HG03565 (cell line): Measurements from ENCODE around the gene RTKN2.
A peak's percentile ranks its signal among the peaks of the same experiment; 100 is the strongest.

Source experiments
- ATAC-seq: cut with Tn5 transposase; IDR thresholded peaks from one replicate; pipeline ENCODE4 v1.9.1; 2021; ENCODE audit warnings: mild to moderate bottlenecking, moderate library complexity; ENCODE audit not compliant: unreplicated experiment

The RTKN2 gene

DNA sequence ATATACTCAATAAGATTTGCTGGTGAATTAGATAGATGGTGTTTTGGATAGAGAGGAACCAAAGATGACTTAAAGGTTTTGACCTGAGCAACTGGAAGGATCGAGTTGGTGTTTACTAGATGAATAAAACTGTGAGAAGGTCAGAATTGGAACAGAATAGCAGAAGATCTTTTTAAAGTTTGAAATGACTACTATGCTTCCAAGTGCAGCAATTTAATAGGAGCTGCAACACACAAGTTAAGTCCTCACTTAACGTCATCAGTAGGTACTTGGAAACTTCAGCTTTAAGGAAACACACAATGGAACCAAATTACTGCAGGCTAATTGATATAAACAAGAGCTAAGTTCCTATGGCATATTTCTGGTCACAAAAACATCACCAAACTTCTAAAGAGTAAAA lies 86.5 kb downstream of the RTKN2 start:
- ATAC-seq, result no peak

DNA sequence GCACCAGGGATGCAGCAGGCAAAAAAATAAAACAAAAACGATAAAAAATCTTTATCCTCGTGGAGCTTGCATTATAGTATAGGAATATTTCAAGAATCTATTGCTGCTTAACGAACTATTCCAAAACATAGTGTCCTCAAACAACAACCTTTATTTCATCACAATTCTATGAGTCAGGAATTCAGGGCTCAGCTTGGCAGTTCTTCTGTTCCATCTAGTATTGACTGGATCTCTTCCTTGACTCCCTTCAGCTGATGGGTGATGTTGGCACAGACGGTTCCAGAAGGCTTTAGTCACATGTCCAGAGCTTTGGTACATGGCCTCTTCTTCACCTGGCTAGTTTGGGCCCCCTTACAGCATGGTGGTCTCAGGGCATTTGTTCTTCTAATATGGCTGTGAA lies 88.0 kb downstream of the RTKN2 start:
- ATAC-seq, result no peak

DNA sequence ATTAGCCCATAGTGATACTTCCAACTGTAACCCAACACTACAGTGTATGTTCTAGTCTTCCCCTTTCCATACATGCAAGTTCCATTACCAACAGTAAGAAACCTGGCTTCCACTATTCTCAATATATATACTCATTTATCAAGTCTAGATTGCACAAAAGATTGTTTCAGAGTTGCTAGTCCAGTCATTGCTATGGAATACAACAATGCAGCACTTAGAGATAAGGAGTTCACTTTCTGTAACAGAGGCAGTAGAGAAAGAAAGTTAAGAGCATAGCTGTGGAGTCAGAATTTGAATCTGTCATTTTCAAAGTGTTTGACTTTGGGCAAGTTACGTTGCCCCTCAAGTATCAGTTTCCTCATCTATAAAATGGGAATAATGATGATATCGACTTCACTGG lies 90.1 kb downstream of the RTKN2 start:
- ATAC-seq, result no peak

DNA sequence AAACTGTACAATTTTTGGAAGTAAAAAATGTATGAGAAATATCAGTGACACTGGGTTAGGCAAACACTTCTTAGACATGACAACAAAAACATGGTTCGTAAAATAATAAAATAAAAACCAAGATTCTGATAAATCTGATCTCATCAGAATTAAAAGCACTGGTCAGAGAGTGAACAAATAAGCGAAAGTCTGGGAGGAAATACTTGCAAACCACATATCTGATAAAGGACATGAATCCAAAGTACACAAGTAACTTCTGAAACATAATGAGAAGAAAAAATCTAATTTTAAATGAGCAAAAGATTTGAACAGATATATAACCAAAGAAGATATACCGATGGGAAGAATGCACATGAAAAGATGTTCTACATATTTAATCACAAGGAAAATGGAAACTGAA lies 91.5 kb downstream of the RTKN2 start:
- no peak for ATAC-seq

DNA sequence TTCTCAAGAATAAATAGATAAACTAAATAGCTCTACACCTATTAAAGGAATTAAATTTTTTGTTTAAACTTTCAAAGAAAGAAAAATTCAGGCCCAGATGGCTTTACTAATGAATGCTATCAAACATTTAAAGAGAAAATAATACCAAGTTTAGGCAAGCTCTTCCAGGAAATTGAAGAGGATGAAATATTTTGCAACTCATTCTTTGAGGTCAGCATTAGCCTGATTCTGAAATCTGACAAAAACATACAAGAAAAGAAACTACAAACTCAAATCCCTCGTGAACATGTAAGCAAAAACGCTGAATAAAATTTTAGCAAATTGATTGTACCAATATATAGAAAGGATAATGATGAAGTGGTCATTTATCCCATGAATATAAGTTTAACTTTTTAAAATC lies 93.4 kb downstream of the RTKN2 start:
- no peak for ATAC-seq

DNA sequence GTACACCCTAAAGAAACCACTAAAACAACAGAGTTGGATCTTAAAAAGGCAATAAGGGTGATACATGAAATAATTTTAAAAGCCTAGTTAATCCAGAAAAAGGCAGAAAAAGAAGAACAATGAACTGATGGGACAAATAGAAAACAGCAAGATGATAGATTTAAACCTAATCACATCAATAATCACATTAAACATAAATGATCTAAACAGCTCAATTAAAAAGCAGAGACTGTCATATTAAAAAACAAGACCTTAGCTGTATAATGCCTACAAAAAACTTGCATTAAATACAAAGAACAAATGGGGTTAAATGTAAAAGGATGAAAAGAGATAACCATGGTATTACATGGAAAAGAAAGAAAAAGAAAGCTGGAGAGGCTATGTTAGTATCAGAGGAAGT lies 96.2 kb downstream of the RTKN2 start:
- ATAC-seq, result no peak

DNA sequence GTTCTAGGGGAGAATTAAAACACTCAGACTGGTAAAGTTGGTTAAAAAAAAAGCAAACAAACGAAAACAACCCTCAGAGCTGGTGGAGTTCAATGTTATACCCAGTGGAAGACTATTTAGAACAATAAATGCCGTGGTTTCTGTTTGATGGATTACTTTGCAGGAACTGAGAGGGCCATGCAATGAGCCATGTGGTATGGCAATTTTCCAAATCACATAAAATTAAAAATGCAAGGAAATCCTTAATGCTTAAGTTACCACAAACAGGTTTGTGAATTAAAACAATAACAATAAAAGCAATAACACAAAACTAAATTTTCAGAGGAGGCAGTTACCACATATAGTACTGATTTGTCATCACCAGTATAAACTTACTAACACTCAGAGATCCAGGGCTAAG lies 96.9 kb downstream of the RTKN2 start:
- no peak for ATAC-seq

DNA sequence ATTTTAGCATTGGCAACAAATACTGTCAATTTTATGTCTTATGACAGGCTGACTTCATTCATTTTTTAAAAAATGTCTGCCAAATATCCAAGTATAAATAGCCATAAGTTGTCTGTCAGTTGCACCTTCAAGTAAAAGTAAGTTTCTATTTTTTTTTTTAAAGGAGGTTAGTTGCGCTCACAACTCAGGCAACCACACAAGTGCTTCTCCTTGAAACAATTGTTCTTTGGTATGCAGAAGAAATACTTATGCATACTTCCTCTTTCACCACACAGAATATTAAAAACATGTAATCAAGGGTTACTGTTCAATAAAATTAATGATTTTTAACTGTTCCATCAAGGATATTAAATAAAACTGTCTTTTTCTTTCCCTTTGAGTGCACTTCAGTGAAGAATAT lies 97.9 kb downstream of the RTKN2 start:
- no peak for ATAC-seq

DNA sequence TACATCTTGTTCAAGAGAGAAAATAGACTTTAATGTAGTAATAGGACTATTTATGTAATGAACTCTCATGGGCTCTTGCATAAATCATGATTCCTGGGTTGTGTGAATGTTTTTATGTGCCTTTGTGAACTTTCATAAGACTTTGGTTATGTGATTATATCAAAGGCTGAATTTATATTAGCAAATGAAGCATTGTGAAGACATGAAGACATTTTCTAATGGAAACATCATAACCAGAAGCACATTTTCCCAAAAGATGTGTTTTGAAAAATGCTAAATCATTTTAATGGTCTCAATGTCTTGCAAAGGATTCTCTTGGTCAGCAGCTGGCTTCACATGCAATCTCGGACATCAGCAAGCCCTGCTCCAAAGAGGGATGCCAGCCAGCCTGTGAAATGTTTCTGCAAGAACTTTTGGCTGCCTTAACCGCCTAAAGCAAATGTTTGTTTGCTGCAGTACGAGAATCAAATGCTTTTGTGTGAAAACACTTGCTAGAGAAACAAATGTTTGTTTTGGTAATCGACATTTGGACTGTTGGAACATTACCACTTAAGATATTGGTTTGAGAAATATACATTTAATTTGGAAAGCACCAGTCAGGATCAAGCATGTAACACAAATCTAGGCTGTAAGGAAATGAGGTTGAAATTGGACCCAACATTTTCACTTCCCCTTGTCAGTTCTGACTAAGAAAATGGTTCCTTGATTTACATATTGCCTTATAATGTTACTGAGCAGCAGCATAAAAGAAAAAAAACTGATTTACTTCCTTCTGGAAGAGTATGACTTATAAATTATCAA lies 102.1 kb downstream of the RTKN2 start:
- peak; percentile 99 for ATAC-seq

DNA sequence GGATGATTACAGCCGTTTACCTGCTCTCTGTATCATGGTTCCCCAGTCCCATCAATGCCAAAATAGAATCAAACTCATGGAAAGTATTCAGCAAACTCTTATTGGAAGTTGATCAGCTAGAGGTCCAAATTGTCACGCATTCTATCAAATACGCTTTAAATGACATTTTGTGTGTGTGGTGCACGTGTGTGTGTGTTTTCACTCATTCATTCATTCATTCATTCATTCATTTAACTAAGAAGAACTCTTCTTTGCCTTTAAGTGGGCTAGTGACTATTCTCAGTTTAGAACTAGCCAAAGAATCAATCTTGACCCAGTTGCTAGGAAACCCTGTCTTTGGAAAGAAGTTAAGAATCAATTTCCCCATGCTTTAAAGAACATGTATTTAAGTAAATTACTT lies 102.8 kb downstream of the RTKN2 start:
- ATAC-seq, result no peak

DNA sequence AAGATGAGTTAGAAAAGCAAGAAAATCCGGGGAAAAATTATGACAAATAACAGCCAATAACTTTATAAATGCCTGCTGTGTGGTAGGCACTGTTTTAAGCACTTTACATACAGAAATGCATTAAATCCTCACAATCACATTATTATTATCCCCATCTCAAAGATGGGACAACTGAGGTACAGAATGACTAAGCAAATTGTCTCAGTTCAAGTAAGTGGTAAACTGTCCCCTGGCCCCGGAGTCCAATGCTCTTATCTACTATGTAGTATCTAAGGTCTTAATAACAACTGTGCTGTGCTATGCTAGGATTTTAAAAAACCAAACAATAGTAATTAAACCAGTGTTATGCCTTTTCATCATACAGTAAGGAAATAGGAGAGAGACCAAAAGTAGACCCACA lies 105.6 kb downstream of the RTKN2 start:
- ATAC-seq, result no peak

DNA sequence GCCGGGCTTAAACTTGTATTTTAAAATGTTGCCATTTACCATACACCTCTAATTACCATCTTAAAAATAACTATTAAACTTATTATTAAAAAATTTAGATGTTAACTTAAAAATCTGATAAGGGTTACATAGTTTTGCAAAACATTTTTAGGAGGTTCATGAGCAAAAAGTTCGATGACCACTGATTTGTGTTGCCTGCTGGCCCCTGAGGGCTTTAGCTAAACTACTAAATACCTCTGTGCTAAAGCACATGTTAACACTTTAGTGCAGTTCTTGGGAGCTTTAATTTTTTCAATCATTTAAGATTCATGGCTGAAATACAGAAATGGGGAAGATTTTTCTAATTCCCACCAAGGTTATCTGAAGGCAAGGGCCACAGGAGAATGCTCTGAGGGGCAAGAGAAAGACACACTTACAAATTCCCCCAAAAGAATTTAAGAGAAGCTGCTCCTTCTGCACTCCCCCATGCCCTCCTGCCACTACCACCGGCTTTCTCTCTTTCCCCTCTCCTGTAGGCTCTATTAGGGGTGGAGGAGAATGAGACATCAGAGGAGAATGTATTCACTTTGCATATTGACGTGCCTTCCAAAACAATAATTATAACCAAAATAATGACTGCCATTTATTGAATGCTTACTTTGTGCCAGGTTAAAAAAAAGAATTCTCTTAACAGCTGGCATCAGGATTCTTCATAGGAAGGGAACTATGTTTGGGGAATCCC lies 106.2 kb downstream of the RTKN2 start:
- no peak for ATAC-seq

DNA sequence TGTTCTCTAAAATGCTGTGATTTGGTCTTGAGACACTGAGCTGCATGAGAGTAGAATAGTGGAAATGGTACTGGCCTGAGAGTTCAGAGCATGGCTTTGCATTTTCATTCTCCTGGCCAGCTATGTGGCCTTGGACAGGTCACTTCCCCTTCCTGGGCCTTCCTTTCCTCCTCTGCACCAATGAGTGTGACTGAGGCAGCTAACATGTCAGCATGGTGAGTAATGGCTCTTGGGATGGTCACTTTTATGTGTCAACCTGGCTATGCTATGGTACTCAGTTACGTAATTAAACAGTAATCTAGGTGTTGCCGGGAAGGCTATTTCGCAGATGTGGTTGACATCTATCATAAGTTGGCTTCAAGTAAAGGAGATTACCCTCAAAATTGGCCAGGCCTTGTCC lies 109.3 kb downstream of the RTKN2 start:
- ATAC-seq, result no peak

DNA sequence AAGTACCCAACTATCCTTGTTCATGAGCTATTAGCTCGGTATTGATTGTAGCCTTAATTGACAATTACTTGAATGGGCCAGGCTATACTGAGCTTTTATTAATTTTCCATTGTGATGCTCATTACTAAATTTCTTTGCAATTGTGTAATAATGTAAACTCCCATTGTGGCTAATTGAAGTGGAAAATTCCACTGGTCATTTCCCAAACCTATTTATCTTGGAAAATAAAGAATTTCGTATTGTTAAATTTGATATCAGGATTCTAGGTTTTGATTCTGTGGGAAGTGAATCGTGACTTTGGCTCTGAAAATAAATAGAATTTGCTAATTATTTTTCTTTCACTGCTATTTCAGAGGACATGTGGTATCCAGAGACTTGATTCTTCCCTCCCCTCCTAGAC lies 111.0 kb downstream of the RTKN2 start:
- no peak for ATAC-seq

DNA sequence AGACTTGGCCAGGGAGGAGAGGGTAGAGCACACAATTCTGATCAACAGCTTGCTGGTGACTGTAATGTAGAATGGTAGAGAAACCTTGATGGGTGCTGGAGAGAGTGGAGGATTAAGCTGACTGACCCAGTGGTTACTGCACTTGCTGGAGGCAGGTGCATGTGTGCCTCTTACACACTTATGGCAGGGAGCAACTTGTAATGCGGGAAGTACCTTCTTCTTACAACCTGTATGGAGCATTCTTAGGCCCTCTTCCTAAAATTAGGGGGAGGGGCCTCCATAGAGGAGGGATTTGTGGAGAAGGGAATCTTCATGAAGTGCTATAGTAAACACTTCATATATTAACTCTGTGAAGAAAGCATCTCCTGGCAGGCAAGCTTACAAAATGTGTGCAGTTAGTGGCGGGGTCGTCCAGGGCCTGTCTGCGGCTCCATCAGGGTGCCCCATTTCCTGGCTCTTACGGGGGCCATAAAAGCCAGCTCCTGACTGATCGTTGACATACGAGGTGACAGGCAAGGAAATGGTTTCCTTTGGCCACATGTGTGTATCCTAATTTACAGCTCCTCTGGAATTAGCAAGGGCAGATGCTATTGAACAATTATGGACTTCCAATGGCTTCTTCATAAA lies 113.5 kb downstream of the RTKN2 start:
- ATAC-seq, result no peak

DNA sequence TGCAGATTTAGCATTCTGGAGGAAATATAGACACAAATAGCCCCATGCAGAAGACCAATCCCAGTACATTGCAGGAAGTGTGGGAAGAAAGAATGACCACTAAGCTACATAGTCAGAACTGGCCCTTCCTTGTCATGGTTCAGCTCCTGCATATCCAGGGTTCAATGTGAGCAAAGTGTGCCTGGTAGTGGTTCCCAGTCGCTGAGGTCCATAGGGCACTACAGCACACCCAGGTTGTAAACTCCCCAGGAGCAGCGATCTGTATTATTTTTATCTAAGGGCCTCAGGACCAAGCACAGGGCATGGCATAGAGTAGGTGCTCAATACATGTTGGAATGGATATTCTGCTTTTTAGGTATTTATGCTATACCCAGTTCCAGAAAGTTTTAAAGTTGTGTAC lies 114.4 kb downstream of the RTKN2 start:
- no peak for ATAC-seq

DNA sequence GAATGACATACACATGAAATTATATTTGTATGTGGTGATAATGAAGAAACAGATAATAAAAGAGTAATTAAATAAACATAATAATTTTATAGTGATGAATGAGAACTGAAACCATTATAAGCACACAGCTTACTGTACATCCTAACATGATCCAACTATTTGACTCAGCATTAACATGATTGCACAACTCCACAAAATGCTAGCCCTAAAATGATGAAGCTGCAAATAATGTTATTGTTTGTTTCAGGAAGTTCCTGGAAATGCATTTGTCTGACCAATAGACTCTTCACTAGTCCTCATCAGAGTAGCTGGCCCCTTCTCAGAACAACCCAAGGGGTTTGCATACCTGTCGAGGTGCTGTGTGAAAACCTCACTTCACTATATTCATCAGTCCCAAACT lies 115.5 kb downstream of the RTKN2 start:
- ATAC-seq, result no peak

DNA sequence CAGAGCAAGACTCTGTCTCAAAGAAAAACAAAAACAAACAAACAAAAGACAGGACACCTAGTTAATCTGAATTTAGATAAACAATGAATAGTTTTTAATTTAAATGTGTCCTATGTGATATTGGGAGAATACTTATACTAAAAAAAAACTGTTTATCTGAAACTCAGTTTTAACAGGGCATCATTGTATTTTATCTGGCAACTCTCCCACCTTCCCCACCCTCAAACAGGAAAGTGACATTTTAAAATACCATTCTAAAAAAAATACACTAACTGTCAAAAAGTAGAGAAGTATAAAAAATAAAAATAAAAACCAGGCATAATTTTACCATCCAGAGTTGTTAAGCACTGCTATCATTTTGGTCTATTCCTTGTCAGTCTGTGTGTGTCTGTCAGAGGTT lies 119.0 kb downstream of the RTKN2 start:
- no peak for ATAC-seq

DNA sequence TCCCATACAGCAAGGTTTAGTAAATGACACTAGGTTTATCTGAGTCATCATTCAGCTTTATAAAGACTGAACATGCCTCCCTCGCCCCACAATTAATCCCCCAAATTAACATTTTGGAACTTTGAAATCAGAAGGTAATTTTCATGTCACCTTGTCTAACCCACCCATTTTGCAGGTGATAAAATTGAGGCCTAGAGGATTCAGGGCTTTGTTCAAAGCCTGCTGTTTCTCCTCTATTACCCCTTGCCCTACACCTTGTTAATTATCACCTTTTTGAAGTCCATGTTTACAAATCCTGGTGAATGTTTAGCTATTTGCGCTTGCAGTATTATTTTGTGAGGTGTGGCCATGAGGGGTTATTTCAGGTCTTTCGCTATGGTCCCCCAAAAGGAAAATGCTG lies 120.5 kb downstream of the RTKN2 start:
- no peak for ATAC-seq

DNA sequence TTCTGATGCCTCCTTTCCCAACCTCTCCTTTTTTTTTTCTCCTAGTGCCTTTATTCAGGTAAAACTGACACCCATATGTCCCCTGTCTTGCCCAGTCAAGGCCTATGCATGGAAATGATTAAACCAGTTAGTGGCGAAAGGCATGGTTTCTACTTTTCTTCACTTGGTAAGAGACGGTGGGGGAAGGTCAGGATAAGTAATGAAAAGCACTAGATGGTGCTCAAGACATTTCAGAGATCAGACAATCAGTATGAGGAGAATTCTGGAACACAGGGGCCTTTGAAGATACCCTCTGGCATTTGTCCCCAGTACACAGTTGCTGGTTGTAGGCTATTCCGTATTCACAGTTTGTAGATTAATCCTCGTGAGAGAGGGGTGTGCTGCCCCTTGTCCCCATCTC lies 121.2 kb downstream of the RTKN2 start:
- no peak for ATAC-seq

DNA sequence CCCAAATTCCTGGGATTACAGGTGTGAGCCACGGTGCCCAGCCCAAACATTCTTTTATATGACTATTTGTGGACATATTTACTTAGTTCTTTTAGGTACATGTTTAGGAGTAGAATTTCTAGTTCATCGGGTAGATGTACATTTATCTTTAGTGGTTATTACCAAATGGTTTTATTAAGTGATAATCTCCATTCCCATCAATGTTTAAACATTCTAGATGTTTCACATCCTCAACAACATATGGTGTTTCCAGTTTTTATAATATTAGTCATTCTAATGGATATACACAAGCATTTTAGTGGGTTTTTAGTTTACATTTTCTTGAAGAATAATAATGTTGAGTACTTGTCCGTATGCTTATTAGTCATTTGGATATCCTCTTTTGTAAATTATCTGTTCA lies 131.7 kb downstream of the RTKN2 start:
- ATAC-seq, result no peak

DNA sequence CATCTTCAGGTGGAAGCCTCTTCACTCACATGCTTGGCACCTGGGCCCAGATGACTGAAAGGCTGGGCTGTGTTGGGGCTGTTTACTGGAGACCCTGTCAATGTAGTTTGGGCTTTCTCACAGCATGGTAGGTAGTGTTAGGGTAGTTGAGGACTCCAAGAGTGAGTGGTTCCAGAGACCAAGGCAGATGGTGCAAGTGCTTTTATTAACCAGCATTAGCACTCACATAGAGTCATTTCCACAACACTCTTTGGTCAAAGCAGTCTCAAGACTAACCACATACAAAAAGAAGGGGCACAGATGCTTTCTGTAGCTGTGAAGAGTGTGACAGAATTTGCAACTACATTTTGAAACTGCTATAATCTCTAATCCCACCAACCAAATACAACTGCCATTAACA lies 135.0 kb downstream of the RTKN2 start:
- peak; percentile 72 for ATAC-seq
